ENCODE results near the gene PAN2. TPM values are rescaled to one million over a fixed set of nuclear protein-coding genes. Genes with fewer than 3 reads are reported as not detected.
A peak's percentile ranks its signal among the peaks of the same experiment; 100 is the strongest.

Gene PAN2
- total RNA-seq, 1 experiment from 2014 or later = 72.3 TPM

- H3K27me3 ChIP-seq (ENCODE audit: low read length) = no peaks in the 10 kb centered on the region
- H3K4me3 ChIP-seq (ENCODE audit: low read length) = no peak overlapping the region
- H3K79me2 ChIP-seq (ENCODE audit: low read length) = 0 out of 2 replicates have a peak, but pooled peaks cover 7% of the 10 kb centered on the region
- no peak overlapping the region for H3K27ac ChIP-seq (ENCODE audit: low read length)
- H3K4me1 ChIP-seq (ENCODE audit: low read length) = no peaks in the 10 kb centered on the region
- H3K4me2 ChIP-seq (ENCODE audit: low read depth, low read length, poor library complexity, severe bottlenecking) = no peak overlapping the region
- DNase-seq = no peak
- H3K9ac ChIP-seq (ENCODE audit: low read length) = no peak overlapping the region
- H3K9me3 ChIP-seq (ENCODE audit: low read length) = no peaks in the 10 kb centered on the region
- peaks cover 20% of the 10 kb centered on the region; the same call in 1 of the 2 replicates for H3K36me3 ChIP-seq (ENCODE audit: insufficient read depth, low read length)
- H2AFZ ChIP-seq (ENCODE audit: low read length) = no peak overlapping the region
- H4K20me1 ChIP-seq (ENCODE audit: insufficient read depth, low read depth, low read length) = no peaks in the 10 kb centered on the region
- H3K9me2 ChIP-seq (replicated peaks; ENCODE audit: insufficient read depth, low read length) = no peaks in the 10 kb centered on the region
Observed at GRCh38 chr12:56308714-56309113, 25.1 kb downstream of the PAN2 start.

GRCh38 chr12:56307221-56307965 is 26.4 kb downstream of the PAN2 start:
- no peak for DNase-seq
- no peak overlapping the region for H3K27ac ChIP-seq (ENCODE audit: low read length)
- peaks cover 10% of the 10 kb centered on the region for H3K4me1 ChIP-seq (ENCODE audit: low read length)
- no peak overlapping the region for H2AFZ ChIP-seq (ENCODE audit: low read length)
- no peak overlapping the region for H3K9ac ChIP-seq (ENCODE audit: low read length)
- H3K9me3 ChIP-seq (ENCODE audit: low read length) = no peaks in the 10 kb centered on the region
- 0 out of 2 replicates have a peak, but pooled peaks cover 7% of the 10 kb centered on the region for H3K79me2 ChIP-seq (ENCODE audit: low read length)
- H3K27me3 ChIP-seq (ENCODE audit: low read length) = no peaks in the 10 kb centered on the region
- H3K4me2 ChIP-seq (ENCODE audit: low read depth, low read length, poor library complexity, severe bottlenecking) = no peak overlapping the region
- no peak overlapping the region for H3K4me3 ChIP-seq (ENCODE audit: low read length)
- H3K9me2 ChIP-seq (replicated peaks; ENCODE audit: insufficient read depth, low read length) = no peaks in the 10 kb centered on the region
- H4K20me1 ChIP-seq (ENCODE audit: insufficient read depth, low read depth, low read length) = no peaks in the 10 kb centered on the region
- peaks cover 20% of the 10 kb centered on the region; the same call in 1 of the 2 replicates for H3K36me3 ChIP-seq (ENCODE audit: insufficient read depth, low read length)

GRCh38 chr12:56304872-56305590 is 28.8 kb downstream of the PAN2 start:
- peaks cover 9% of the 10 kb centered on the region; the same call in 1 of the 2 replicates for H3K36me3 ChIP-seq (ENCODE audit: insufficient read depth, low read length)
- no peaks in the 10 kb centered on the region for H3K9me3 ChIP-seq (ENCODE audit: low read length)
- H4K20me1 ChIP-seq (ENCODE audit: insufficient read depth, low read depth, low read length) = no peaks in the 10 kb centered on the region
- H3K27me3 ChIP-seq (ENCODE audit: low read length) = no peaks in the 10 kb centered on the region
- no peak overlapping the region for H3K4me3 ChIP-seq (ENCODE audit: low read length)
- no peak overlapping the region for H3K9ac ChIP-seq (ENCODE audit: low read length)
- no peaks in the 10 kb centered on the region for H3K9me2 ChIP-seq (replicated peaks; ENCODE audit: insufficient read depth, low read length)
- peaks cover 30% of the 10 kb centered on the region for H3K4me1 ChIP-seq (ENCODE audit: low read length)
- H3K27ac ChIP-seq (ENCODE audit: low read length) = no peak overlapping the region
- no peak overlapping the region for H2AFZ ChIP-seq (ENCODE audit: low read length)
- no peak overlapping the region for H3K4me2 ChIP-seq (ENCODE audit: low read depth, low read length, poor library complexity, severe bottlenecking)
- DNase-seq = no peak
- peaks cover 14% of the 10 kb centered on the region; the same call in 1 of the 2 replicates for H3K79me2 ChIP-seq (ENCODE audit: low read length)

- Histone ChIP-seq H4K20me1 (ENCODE audit: insufficient read depth, low read depth, low read length) (no peaks in the 10 kb centered on the region), H3K4me1 (ENCODE audit: low read length) (peaks cover 30% of the 10 kb centered on the region), H3K27me3 (ENCODE audit: low read length) (no peaks in the 10 kb centered on the region), H3K9me3 (ENCODE audit: low read length) (no peaks in the 10 kb centered on the region), H3K4me2 (ENCODE audit: low read depth, low read length, poor library complexity, severe bottlenecking) (no peak overlapping the region), H3K9me2 (replicated peaks; ENCODE audit: insufficient read depth, low read length) (no peaks in the 10 kb centered on the region), H3K36me3 (ENCODE audit: insufficient read depth, low read length) (peaks cover 6% of the 10 kb centered on the region; the same call in 1 of the 2 replicates), H3K79me2 (ENCODE audit: low read length) (peaks cover 22% of the 10 kb centered on the region), H3K4me3 (ENCODE audit: low read length) (no peak overlapping the region), H2AFZ (ENCODE audit: low read length) (no peak overlapping the region), H3K27ac (ENCODE audit: low read length) (no peak overlapping the region), H3K9ac (ENCODE audit: low read length) (no peak overlapping the region)
- no peak for DNase-seq
Observed at GRCh38 chr12:56304276-56304675, 29.5 kb downstream of the PAN2 start.

- peak; percentile 50 for DNase-seq
- peaks cover 64% of the 10 kb centered on the region for H3K4me1 ChIP-seq (ENCODE audit: low read length)
- H3K9me3 ChIP-seq (ENCODE audit: low read length) = no peaks in the 10 kb centered on the region
- H4K20me1 ChIP-seq (ENCODE audit: insufficient read depth, low read depth, low read length) = no peaks in the 10 kb centered on the region
- no peaks in the 10 kb centered on the region for H3K27me3 ChIP-seq (ENCODE audit: low read length)
- peak overlapping the region; percentile 67 for H3K27ac ChIP-seq (ENCODE audit: low read length)
- H3K9ac ChIP-seq (ENCODE audit: low read length) = peak overlapping the region; percentile 72
- H3K36me3 ChIP-seq (ENCODE audit: insufficient read depth, low read length) = peaks cover 11% of the 10 kb centered on the region; the same call in 1 of the 2 replicates
- H2AFZ ChIP-seq (ENCODE audit: low read length) = peak overlapping the region; percentile 62
- H3K79me2 ChIP-seq (ENCODE audit: low read length) = peaks cover 49% of the 10 kb centered on the region
- no peaks in the 10 kb centered on the region for H3K9me2 ChIP-seq (replicated peaks; ENCODE audit: insufficient read depth, low read length)
- H3K4me2 ChIP-seq (ENCODE audit: low read depth, low read length, poor library complexity, severe bottlenecking) = peak overlapping the region; percentile 98
- peak overlapping the region; percentile 75 for H3K4me3 ChIP-seq (ENCODE audit: low read length)
Observed at GRCh38 chr12:56300644-56301464, 32.9 kb downstream of the PAN2 start.

- Histone ChIP-seq H3K9me3 (ENCODE audit: low read length) (no peaks in the 10 kb centered on the region), H3K4me3 (ENCODE audit: low read length) (peak within 1 kb of the TSS; percentile 75), H3K79me2 (ENCODE audit: low read length) (peaks cover 56% of the 10 kb centered on the region), H3K27ac (ENCODE audit: low read length) (peak within 1 kb of the TSS; percentile 67), H4K20me1 (ENCODE audit: insufficient read depth, low read depth, low read length) (no peaks in the 10 kb centered on the region), H3K4me1 (ENCODE audit: low read length) (peaks cover 64% of the 10 kb centered on the region), H3K9me2 (replicated peaks; ENCODE audit: insufficient read depth, low read length) (no peaks in the 10 kb centered on the region), H3K36me3 (ENCODE audit: insufficient read depth, low read length) (peaks cover 11% of the 10 kb centered on the region; the same call in 1 of the 2 replicates), H3K9ac (ENCODE audit: low read length) (peak within 1 kb of the TSS; percentile 84), H2AFZ (ENCODE audit: low read length) (peak within 1 kb of the TSS; percentile 62), H3K27me3 (ENCODE audit: low read length) (no peaks in the 10 kb centered on the region), H3K4me2 (ENCODE audit: low read depth, low read length, poor library complexity, severe bottlenecking) (peak within 1 kb of the TSS; percentile 98)
- peak; percentile 99 for DNase-seq
Observed at GRCh38 chr12:56299853-56300643, 33.8 kb downstream of the PAN2 start, which contains the start of gene CS. TSS of gene CS (minus strand) at chr12:56300330. CDS start at chr12:56300201, 129 bp downstream.

- Histone ChIP-seq H3K27ac (ENCODE audit: low read length) (peak overlapping the region; percentile 56; the same call in 1 of the 2 replicates), H3K9ac (ENCODE audit: low read length) (peak overlapping the region; percentile 84), H4K20me1 (ENCODE audit: insufficient read depth, low read depth, low read length) (no peaks in the 10 kb centered on the region), H3K36me3 (ENCODE audit: insufficient read depth, low read length) (peaks cover 11% of the 10 kb centered on the region; the same call in 1 of the 2 replicates), H3K9me3 (ENCODE audit: low read length) (no peaks in the 10 kb centered on the region), H2AFZ (ENCODE audit: low read length) (no peak overlapping the region), H3K4me2 (ENCODE audit: low read depth, low read length, poor library complexity, severe bottlenecking) (peak overlapping the region; percentile 94), H3K79me2 (ENCODE audit: low read length) (peaks cover 63% of the 10 kb centered on the region), H3K9me2 (replicated peaks; ENCODE audit: insufficient read depth, low read length) (no peaks in the 10 kb centered on the region), H3K4me1 (ENCODE audit: low read length) (peaks cover 64% of the 10 kb centered on the region), H3K27me3 (ENCODE audit: low read length) (no peaks in the 10 kb centered on the region), H3K4me3 (ENCODE audit: low read length) (peak overlapping the region; percentile 75)
- DNase-seq = peak; percentile 77
Observed at GRCh38 chr12:56299308-56299852, 34.4 kb downstream of the PAN2 start.
